Hepatocyte (in vitro differentiated cells): ENCODE measurements around the gene GATC. TPM values are rescaled to one million over a fixed set of nuclear protein-coding genes. Genes with fewer than 3 reads are reported as not detected.
A peak's percentile ranks its signal among the peaks of the same experiment; 100 is the strongest.

ENCODE experiments used
- DNase-seq: peaks from one replicate; pipeline ENCODE4 v3.0.0-alpha.2; 2016; ENCODE audit warnings: low spot score
- H2AFZ ChIP-seq: fragments of 200-600 bp; sonication (generic); 2 replicates; pipeline ENCODE4 v1.6.0; 2016; ENCODE audit warnings: antibody characterized with exemption, mild to moderate bottlenecking
- H3K27ac ChIP-seq: fragments of 200-600 bp; sonication (generic); 2 replicates; pipeline ENCODE4 v1.5.1; 2016; ENCODE audit warnings: mild to moderate bottlenecking
- H3K27me3 ChIP-seq: fragments of 200-600 bp; sonication (generic); 2 replicates; pipeline ENCODE4 v1.6.1; 2016
- H3K36me3 ChIP-seq: fragments of 200-600 bp; sonication (generic); replicated peaks from 2 replicates; pipeline ENCODE4 v1.5.1; 2016; ENCODE audit warnings: low read depth; ENCODE audit not compliant: insufficient read depth
- H3K4me1 ChIP-seq: fragments of 200-600 bp; sonication (generic); 2 replicates; pipeline ENCODE4 v1.5.1; 2016; ENCODE audit warnings: mild to moderate bottlenecking, moderate library complexity; ENCODE audit not compliant: insufficient read depth
- H3K4me2 ChIP-seq: fragments of 200-600 bp; sonication (generic); 2 replicates; pipeline ENCODE4 v1.6.0; 2016
- H3K4me3 ChIP-seq: fragments of 200-600 bp; sonication (generic); 2 replicates; pipeline ENCODE4 v1.5.1; 2016; ENCODE audit warnings: mild to moderate bottlenecking
- H3K79me2 ChIP-seq: fragments of 200-600 bp; sonication (generic); 2 replicates; pipeline ENCODE4 v1.6.0; 2017; ENCODE audit warnings: mild to moderate bottlenecking
- H3K9me2 ChIP-seq: fragments of 200-600 bp; sonication (generic); replicated peaks from 2 replicates; pipeline ENCODE4 v1.6.0; 2017; ENCODE audit warnings: mild to moderate bottlenecking; ENCODE audit not compliant: insufficient read depth
- H3K9me3 ChIP-seq: fragments of 200-600 bp; sonication (generic); 2 replicates; pipeline ENCODE4 v1.5.1; 2016; ENCODE audit warnings: low read depth, mild to moderate bottlenecking
- H4K20me1 ChIP-seq: fragments of 200-600 bp; sonication (generic); 2 replicates; pipeline ENCODE4 v1.6.0; 2016; ENCODE audit warnings: mild to moderate bottlenecking; ENCODE audit not compliant: insufficient read depth, poor library complexity, severe bottlenecking
- EZH2 ChIP-seq: fragments of 200-600 bp; sonication (generic); IDR thresholded peaks from 2 replicates; pipeline ENCODE4 v1.6.1; 2016; ENCODE audit warnings: antibody characterized with exemption, mild to moderate bottlenecking, borderline replicate concordance
- EZH2phosphoT487 ChIP-seq: fragments of 200-600 bp; sonication (generic); IDR thresholded peaks from one replicate; pipeline ENCODE4 v1.6.1; 2018; ENCODE audit warnings: antibody characterized with exemption, mild to moderate bottlenecking, low read depth, moderate library complexity; ENCODE audit not compliant: unreplicated experiment, severe bottlenecking
- WGBS: methylation state at CpG from one replicate; pipeline ENCODE4 v1.1.6; 2016; ENCODE audit warnings: low lambda C conversion rate; ENCODE audit errors: missing lambda C conversion rate; 5-methylcytosine and 5-hydroxymethylcytosine counted together
- polyA plus RNA-seq: library from polyadenylated mRNA; unstranded; fragments of >200 nt; fragmentation: Nextera tagmentation; extraction: Ambion mirVana; gene quantifications from 2 replicates; pipeline ENCODE4 v1.2.1, GENCODE V29; 2016
- total RNA-seq: library from RNA; depleted of rRNA; stranded (reverse); fragments of >200 nt; gene quantifications from 2 replicates; pipeline ENCODE4 v1.2.3, GENCODE V29; 2014
- TF ChIP-seq, protein P1 (sequence below): fragments of 200-600 bp; sonication (generic); IDR thresholded peaks from 2 replicates; pipeline ENCODE4 v1.5.1; 2016; ENCODE audit warnings: antibody characterized with exemption, mild to moderate bottlenecking; ENCODE audit not compliant: poor library complexity

The GATC gene
- total and polyA plus RNA-seq, 2 experiments from 2014 or later = 19.0 to 35.0 TPM

DNA sequence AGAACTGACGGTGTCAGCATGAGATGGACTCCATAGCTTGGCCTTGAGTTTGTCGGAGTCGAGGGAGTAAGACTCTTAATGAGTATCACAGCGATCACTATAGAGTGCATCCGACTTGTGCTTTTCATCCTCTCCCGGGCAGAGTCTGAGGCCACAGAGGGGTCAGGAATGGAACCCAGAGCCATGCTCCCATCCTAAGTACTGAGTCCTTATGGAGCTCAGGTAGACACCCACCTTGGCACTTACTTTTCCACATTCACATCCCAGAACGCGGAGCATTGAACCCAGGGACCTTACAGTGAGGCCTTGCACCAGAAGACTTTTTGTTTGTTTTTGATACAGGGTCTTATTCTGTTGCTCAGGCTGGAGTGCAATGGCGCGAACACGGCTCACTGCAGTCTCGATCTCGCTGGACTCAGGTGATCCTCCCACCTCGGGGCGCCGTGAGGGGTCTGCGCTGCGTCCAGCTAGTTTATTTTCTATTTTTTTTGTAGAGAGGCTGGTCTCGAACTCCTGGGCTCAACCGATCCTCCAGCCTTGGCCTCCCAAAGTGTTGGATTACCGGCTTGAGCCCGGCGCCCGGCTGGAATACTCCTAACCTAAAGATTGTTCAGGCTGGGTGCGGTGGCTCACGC is 24.0 kb downstream of the GATC start:
- H3K4me1 ChIP-seq = peaks cover 12% of the 10 kb centered on the region
- no peak for TF ChIP-seq EZH2phosphoT487
- TF ChIP-seq EZH2 = no peak
- TF ChIP-seq, protein P1, sequence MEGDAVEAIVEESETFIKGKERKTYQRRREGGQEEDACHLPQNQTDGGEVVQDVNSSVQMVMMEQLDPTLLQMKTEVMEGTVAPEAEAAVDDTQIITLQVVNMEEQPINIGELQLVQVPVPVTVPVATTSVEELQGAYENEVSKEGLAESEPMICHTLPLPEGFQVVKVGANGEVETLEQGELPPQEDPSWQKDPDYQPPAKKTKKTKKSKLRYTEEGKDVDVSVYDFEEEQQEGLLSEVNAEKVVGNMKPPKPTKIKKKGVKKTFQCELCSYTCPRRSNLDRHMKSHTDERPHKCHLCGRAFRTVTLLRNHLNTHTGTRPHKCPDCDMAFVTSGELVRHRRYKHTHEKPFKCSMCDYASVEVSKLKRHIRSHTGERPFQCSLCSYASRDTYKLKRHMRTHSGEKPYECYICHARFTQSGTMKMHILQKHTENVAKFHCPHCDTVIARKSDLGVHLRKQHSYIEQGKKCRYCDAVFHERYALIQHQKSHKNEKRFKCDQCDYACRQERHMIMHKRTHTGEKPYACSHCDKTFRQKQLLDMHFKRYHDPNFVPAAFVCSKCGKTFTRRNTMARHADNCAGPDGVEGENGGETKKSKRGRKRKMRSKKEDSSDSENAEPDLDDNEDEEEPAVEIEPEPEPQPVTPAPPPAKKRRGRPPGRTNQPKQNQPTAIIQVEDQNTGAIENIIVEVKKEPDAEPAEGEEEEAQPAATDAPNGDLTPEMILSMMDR = no peak
- peak overlapping the region; percentile 41 for H3K4me3 ChIP-seq
- H4K20me1 ChIP-seq = peaks cover 36% of the 10 kb centered on the region
- H3K9me3 ChIP-seq = no peaks in the 10 kb centered on the region
- WGBS = 78% methylated on average over 26 of the region's 26 CpGs
- H3K4me2 ChIP-seq = peak overlapping the region; percentile 93
- H3K9me2 ChIP-seq = no peaks in the 10 kb centered on the region
- H2AFZ ChIP-seq = peak overlapping the region; percentile 92
- no peaks in the 10 kb centered on the region for H3K27me3 ChIP-seq
- no peaks in the 10 kb centered on the region for H3K36me3 ChIP-seq
- DNase-seq = peak; percentile 22
- H3K27ac ChIP-seq = peak overlapping the region; percentile 92
- H3K79me2 ChIP-seq = peaks cover 82% of the 10 kb centered on the region

DNA sequence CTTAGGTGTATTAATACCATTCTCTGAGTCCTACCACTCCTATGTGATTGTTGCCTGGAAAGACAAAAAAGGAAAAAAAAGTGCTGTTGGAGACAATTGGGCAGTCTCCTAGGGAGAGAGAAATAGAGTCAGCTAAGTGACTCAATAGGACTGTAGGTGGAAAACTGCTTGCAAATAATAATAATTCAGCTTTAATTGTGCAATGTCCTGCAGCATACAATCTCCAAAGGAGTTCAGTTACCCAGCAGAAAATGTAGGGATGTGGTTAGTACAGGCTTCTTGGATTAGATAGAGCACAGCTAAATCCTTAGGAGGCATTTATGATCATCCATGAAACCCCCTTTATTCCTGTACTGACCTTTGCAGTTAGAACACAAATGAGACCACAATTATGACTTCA is 26.3 kb downstream of the GATC start:
- H3K4me2 ChIP-seq = no peak overlapping the region
- H3K27ac ChIP-seq = no peak overlapping the region
- H3K27me3 ChIP-seq = no peaks in the 10 kb centered on the region
- peaks cover 60% of the 10 kb centered on the region for H3K79me2 ChIP-seq
- no peaks in the 10 kb centered on the region for H3K9me2 ChIP-seq
- no peak for TF ChIP-seq EZH2
- TF ChIP-seq, protein P1 = no peak
- no peak for TF ChIP-seq EZH2phosphoT487
- no peak overlapping the region for H2AFZ ChIP-seq
- no peak for DNase-seq
- no peaks in the 10 kb centered on the region for H3K9me3 ChIP-seq
- H3K4me3 ChIP-seq = no peak overlapping the region
- peaks cover 15% of the 10 kb centered on the region for H4K20me1 ChIP-seq
- no peaks in the 10 kb centered on the region for H3K36me3 ChIP-seq
- H3K4me1 ChIP-seq = peaks cover 8% of the 10 kb centered on the region

DNA sequence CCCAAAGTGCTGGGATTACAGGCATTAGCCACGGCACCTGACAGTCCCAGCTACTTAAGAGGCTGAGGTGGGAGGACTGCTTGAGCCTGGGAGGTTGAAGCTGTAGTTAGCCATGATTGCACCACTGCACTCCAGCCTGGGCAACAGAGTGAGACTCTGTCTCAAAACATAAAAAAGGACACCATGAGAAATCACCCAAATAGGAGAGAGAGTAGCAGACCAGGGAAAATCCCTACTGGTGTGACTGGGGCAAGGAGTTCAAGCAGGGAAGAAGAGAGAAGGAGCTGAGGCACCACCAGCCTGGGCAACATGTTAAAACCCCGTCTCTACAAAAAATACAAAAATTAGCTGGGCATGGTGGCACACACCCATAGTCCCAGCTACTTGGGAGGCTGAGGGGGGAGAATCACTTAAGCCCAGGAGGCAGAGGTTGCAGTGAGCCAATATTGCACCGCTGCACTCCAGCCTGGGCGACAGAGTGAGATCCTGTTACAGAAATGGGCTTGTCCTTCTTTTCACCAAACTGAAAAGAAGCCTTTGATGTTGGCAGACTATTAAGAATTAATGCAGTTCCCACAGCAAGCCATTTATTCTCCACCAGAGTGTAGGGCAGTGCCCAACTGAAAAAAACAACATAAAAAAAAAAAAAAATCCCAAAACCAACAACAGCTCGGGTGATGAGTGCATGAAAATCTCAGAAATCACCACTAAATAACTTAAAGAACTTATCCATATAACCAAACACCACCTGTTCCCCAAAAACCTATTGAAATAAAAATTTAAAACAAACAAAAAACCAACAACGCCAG is 27.8 kb downstream of the GATC start:
- H3K4me2 ChIP-seq = no peak overlapping the region
- 73% methylated on average over 6 of the region's 6 CpGs for WGBS

More for the DNA sequence above, 27.8 kb downstream of the GATC start:
- Histone ChIP-seq H3K4me3 (no peak overlapping the region), H3K9me2 (no peaks in the 10 kb centered on the region), H3K27ac (peak overlapping the region; percentile 16), H3K9me3 (no peaks in the 10 kb centered on the region), H3K27me3 (no peaks in the 10 kb centered on the region), H3K36me3 (no peaks in the 10 kb centered on the region), H4K20me1 (peaks cover under 1% of the 10 kb centered on the region), H3K4me1 (peaks cover 6% of the 10 kb centered on the region), H3K79me2 (peaks cover 45% of the 10 kb centered on the region), H2AFZ (no peak overlapping the region)
- TF ChIP-seq, protein P1 = no peak
- TF ChIP-seq EZH2 = no peak
- no peak for TF ChIP-seq EZH2phosphoT487
- DNase-seq = no peak
